K562 (cell line): ENCODE data around the gene COL23A1. TPM values are rescaled to one million over a fixed set of nuclear protein-coding genes. Genes with fewer than 3 reads are reported as not detected.
A peak's percentile ranks its signal among the peaks of the same experiment; 100 is the strongest.

Source experiments
- ATF7 ChIP-seq: fragments of 450-650 bp; IDR thresholded peaks from 2 replicates; pipeline ENCODE4 v1.7.1; 2014; ENCODE audit warnings: mild to moderate bottlenecking, moderate library complexity
- CHCHD3 ChIP-seq: fragments of 250-450 bp; sonication (Bioruptor Pico); IDR thresholded peaks from 2 replicates; pipeline ENCODE4 v2.1.2; 2022; ENCODE audit warnings: mild to moderate bottlenecking
- MTA1 ChIP-seq: fragments of 450-650 bp; IDR thresholded peaks from 2 replicates; pipeline ENCODE4 v1.6.1; 2017; ENCODE audit warnings: borderline replicate concordance
- NRF1 ChIP-seq, 2 experiments: fragments of 450-650 bp; IDR thresholded peaks in 1 of 2; conservative IDR thresholded peaks in 1 of 2; 2 replicates each; pipeline ENCODE4 v1.6.1; 2014; ENCODE audit warnings: mild to moderate bottlenecking in 2 of 2
- PHF20 ChIP-seq: fragments of 450-650 bp; IDR thresholded peaks from 2 replicates; pipeline ENCODE4 v1.6.1; 2018; ENCODE audit not compliant: partially characterized antibody
- SIN3B ChIP-seq: fragments of 450-650 bp; IDR thresholded peaks from 2 replicates; pipeline ENCODE4 v1.6.1; 2017; ENCODE audit warnings: low read depth, mild to moderate bottlenecking, moderate library complexity
- ZFP30 ChIP-seq: fragments of 250-450 bp; sonication (Bioruptor Pico); IDR thresholded peaks from 2 replicates; pipeline ENCODE4 v1.8.0; 2022; ENCODE audit warnings: moderate library complexity, mild to moderate bottlenecking, inconsistent platforms, borderline replicate concordance
- ZNF134 ChIP-seq: fragments of 250-450 bp; sonication (Bioruptor Pico); conservative IDR thresholded peaks from 2 replicates; pipeline ENCODE4 v1.4.0; 2020
- ZNF561 ChIP-seq: fragments of 450-650 bp; formaldehyde crosslinking; conservative IDR thresholded peaks from 2 replicates; pipeline ENCODE4 v1.4.0; 2020; ENCODE audit warnings: mild to moderate bottlenecking, moderate library complexity
- polyA plus RNA-seq, 8 experiments: library from polyadenylated mRNA; depleted of rRNA in 4 of 8; stranded (reverse) in 5 of 8; unstranded in 3 of 8; fragments of >200 nt; fragmentation: Nextera tagmentation in 2 of 8; fragmentation: Illumina TruSeq in 1 of 8; extraction: Ambion mirVana in 2 of 8; extraction: Trizol in 1 of 8; gene quantifications; 2 replicates each; pipeline versions ENCODE4 v1.2.1 to v1.2.3, GENCODE V29; 2011 to 2014; ENCODE audit warnings: inconsistent platforms in 1 of 8, missing spikeins in 1 of 8
- total RNA-seq, 7 experiments: library from RNA; depleted of rRNA in 6 of 7; stranded (reverse); fragments of >200 nt in 6 of 7; fragmentation: Illumina TruSeq in 2 of 7; extraction: Trizol in 2 of 7; gene quantifications; 2 replicates each; pipeline versions ENCODE4 v1.2.1 to v1.2.3, GENCODE V29; 2011 to 2021; ENCODE audit warnings: low replicate concordance in 1 of 7
- TF ChIP-seq, protein P1 (sequence below): fragments of 450-650 bp; formaldehyde crosslinking; IDR thresholded peaks from 2 replicates; pipeline ENCODE4 v1.4.0; 2020; ENCODE audit warnings: mild to moderate bottlenecking, moderate library complexity
- TF ChIP-seq, protein P2 (sequence below): sonication (generic); formaldehyde crosslinking; IDR thresholded peaks from 2 replicates; pipeline ENCODE4 v1.9.0; 2022; ENCODE audit warnings: mild to moderate bottlenecking, missing genetic modification reagents
- TF ChIP-seq, protein P3 (sequence below), 2 experiments: fragments of 450-650 bp; IDR thresholded peaks; 2 replicates each; pipeline ENCODE4 v1.6.1; 2018; ENCODE audit warnings: mild to moderate bottlenecking in 2 of 2, low read depth in 1 of 2; ENCODE audit not compliant: partially characterized antibody in 2 of 2
- TF ChIP-seq, protein P4 (sequence below), 2 experiments: IDR thresholded peaks in 1 of 2; conservative IDR thresholded peaks in 1 of 2; 2 replicates each; pipeline ENCODE4 v1.6.1; 2016; ENCODE audit warnings: low read depth in 2 of 2, mild to moderate bottlenecking in 1 of 2, missing compliant biosample characterization in 1 of 2, missing genetic modification characterization in 1 of 2, moderate library complexity in 1 of 2
- TF ChIP-seq, protein P5 (sequence below): IDR thresholded peaks from 2 replicates; pipeline ENCODE4 v1.6.1; 2011; ENCODE audit warnings: borderline replicate concordance, low read depth, mild to moderate bottlenecking, moderate library complexity, low read length; ENCODE audit not compliant: insufficient read depth, poor library complexity, severe bottlenecking

The COL23A1 gene
- total and polyA plus RNA-seq, 9 of the 15 experiments (the other 6 are each of a cell fraction or from before 2014, with no cell fraction given): 0.09 TPM; not detected in 8

DNA sequence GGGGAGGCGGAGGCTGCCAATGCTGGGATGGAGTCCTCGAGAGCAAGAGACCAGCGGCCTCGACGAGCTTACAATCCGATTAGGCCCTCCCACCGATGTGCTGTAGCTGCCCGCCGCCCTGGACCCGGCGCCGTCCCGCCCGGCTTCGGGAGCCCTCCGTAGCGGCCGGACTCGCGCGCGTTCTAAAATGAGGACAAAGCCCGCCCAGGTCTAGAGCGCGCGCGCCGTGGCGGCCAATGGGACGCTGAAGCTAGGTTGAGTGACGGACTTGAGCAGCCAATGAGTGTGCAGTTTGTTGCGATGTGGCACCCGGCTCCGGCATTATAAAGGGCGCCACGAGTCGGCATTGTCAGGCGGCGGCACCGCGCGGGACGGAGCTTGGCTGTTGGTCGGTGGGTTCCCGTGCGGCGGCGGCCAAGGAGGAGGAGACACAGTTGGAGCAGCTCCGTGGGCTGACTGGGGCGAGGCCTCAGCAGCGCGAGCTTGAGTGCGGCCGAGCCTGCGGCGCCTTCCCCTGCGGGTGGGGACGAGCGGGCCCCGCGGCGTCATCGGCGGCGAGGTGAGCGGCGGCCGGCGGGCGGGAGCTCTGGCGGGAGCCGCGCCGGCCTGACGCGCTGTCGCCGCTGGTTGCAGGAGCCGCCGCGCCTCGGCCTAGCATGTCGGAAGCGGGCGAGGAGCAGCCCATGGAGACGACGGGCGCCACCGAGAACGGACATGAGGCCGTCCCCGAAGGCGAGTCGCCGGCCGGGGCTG, 385.8 kb downstream of the COL23A1 start, which contains the start of gene HNRNPAB (continued):
- TF ChIP-seq NRF1 (conservative IDR thresholded peaks at IDR 0.05 in 1 of 2, IDR thresholded peaks at IDR 0.05 in 1 of 2): peak; percentile 80 to 84
- TF ChIP-seq ATF7: peak; percentile 60; the same call in 1 of the 2 replicates
- TF ChIP-seq, protein P1, sequence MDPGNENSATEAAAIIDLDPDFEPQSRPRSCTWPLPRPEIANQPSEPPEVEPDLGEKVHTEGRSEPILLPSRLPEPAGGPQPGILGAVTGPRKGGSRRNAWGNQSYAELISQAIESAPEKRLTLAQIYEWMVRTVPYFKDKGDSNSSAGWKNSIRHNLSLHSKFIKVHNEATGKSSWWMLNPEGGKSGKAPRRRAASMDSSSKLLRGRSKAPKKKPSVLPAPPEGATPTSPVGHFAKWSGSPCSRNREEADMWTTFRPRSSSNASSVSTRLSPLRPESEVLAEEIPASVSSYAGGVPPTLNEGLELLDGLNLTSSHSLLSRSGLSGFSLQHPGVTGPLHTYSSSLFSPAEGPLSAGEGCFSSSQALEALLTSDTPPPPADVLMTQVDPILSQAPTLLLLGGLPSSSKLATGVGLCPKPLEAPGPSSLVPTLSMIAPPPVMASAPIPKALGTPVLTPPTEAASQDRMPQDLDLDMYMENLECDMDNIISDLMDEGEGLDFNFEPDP (CRISPR knock-in tag): no peak
- peak; percentile 64 for TF ChIP-seq PHF20
- TF ChIP-seq, protein P2, sequence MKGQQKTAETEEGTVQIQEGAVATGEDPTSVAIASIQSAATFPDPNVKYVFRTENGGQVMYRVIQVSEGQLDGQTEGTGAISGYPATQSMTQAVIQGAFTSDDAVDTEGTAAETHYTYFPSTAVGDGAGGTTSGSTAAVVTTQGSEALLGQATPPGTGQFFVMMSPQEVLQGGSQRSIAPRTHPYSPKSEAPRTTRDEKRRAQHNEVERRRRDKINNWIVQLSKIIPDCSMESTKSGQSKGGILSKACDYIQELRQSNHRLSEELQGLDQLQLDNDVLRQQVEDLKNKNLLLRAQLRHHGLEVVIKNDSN (CRISPR knock-in tag): peak; percentile 50
- TF ChIP-seq, protein P3, sequence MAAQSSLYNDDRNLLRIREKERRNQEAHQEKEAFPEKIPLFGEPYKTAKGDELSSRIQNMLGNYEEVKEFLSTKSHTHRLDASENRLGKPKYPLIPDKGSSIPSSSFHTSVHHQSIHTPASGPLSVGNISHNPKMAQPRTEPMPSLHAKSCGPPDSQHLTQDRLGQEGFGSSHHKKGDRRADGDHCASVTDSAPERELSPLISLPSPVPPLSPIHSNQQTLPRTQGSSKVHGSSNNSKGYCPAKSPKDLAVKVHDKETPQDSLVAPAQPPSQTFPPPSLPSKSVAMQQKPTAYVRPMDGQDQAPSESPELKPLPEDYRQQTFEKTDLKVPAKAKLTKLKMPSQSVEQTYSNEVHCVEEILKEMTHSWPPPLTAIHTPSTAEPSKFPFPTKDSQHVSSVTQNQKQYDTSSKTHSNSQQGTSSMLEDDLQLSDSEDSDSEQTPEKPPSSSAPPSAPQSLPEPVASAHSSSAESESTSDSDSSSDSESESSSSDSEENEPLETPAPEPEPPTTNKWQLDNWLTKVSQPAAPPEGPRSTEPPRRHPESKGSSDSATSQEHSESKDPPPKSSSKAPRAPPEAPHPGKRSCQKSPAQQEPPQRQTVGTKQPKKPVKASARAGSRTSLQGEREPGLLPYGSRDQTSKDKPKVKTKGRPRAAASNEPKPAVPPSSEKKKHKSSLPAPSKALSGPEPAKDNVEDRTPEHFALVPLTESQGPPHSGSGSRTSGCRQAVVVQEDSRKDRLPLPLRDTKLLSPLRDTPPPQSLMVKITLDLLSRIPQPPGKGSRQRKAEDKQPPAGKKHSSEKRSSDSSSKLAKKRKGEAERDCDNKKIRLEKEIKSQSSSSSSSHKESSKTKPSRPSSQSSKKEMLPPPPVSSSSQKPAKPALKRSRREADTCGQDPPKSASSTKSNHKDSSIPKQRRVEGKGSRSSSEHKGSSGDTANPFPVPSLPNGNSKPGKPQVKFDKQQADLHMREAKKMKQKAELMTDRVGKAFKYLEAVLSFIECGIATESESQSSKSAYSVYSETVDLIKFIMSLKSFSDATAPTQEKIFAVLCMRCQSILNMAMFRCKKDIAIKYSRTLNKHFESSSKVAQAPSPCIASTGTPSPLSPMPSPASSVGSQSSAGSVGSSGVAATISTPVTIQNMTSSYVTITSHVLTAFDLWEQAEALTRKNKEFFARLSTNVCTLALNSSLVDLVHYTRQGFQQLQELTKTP (IDR thresholded peaks at IDR 0.05; ENCODE audit: low read depth in 1 of 2, partially characterized antibody in 2 of 2): no peak
- TF ChIP-seq, protein P4, sequence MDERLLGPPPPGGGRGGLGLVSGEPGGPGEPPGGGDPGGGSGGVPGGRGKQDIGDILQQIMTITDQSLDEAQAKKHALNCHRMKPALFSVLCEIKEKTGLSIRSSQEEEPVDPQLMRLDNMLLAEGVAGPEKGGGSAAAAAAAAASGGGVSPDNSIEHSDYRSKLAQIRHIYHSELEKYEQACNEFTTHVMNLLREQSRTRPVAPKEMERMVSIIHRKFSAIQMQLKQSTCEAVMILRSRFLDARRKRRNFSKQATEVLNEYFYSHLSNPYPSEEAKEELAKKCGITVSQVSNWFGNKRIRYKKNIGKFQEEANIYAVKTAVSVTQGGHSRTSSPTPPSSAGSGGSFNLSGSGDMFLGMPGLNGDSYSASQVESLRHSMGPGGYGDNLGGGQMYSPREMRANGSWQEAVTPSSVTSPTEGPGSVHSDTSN (CRISPR knock-in tag; IDR thresholded peaks at IDR 0.05; ENCODE audit: low read depth): peak; percentile 95
- TF ChIP-seq, protein P4 (tag; conservative IDR thresholded peaks at IDR 0.05; ENCODE audit: low read depth): peak; percentile 98
- 0 out of 2 replicates have a peak, but pooled peaks have one; percentile 10 for TF ChIP-seq CHCHD3 (CRISPR knock-in tag)
- TF ChIP-seq SIN3B: peak; percentile 73
- no peak for TF ChIP-seq MTA1
- no peak; the same call in 1 of the 2 replicates for TF ChIP-seq ZFP30 (CRISPR knock-in tag)
- TF ChIP-seq, protein P5, sequence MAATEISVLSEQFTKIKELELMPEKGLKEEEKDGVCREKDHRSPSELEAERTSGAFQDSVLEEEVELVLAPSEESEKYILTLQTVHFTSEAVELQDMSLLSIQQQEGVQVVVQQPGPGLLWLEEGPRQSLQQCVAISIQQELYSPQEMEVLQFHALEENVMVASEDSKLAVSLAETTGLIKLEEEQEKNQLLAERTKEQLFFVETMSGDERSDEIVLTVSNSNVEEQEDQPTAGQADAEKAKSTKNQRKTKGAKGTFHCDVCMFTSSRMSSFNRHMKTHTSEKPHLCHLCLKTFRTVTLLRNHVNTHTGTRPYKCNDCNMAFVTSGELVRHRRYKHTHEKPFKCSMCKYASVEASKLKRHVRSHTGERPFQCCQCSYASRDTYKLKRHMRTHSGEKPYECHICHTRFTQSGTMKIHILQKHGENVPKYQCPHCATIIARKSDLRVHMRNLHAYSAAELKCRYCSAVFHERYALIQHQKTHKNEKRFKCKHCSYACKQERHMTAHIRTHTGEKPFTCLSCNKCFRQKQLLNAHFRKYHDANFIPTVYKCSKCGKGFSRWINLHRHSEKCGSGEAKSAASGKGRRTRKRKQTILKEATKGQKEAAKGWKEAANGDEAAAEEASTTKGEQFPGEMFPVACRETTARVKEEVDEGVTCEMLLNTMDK: peak; percentile 27
- TF ChIP-seq ZNF561 (CRISPR knock-in tag): no peak
- peak; percentile 49; the same call in 1 of the 2 replicates for TF ChIP-seq ZNF134 (CRISPR knock-in tag)
